Measurements from ENCODE around the gene LAYN. TPM values are rescaled to one million over a fixed set of nuclear protein-coding genes. Genes with fewer than 3 reads are reported as not detected.

The LAYN gene
- 1 to 10 TPM; 3.1 to 4.7 TPM for total RNA-seq

- POLR2A ChIA-PET = interaction anchor here (0.7 kb wide), 1 partner anchor 26 kb away, joined by 4 read pairs; no protein-coding TSS in a partner anchor
Observed at GRCh38 chr11:111540114-111540936, at the start of gene LAYN. Gene LAYN, plus strand, starts transcription at chr11:111540720. Its CDS starts 124 bp downstream, at chr11:111540844.

GRCh38 chr11:111494040-111494439 lies 46.5 kb upstream of the LAYN start:
- ChIA-PET CTCF (no interaction called here), POLR2A (no interaction called here)

More at GRCh38 chr11:111540114-111540936, at the start of gene LAYN:
- CTCF ChIA-PET = no interaction called here

GRCh38 chr11:111499483-111499882 lies 41.0 kb upstream of the LAYN start:
- ChIA-PET POLR2A (no interaction called here), CTCF (no interaction called here)

- POLR2A ChIA-PET = no interaction called here
- CTCF ChIA-PET = no interaction called here
Observed at GRCh38 chr11:111500481-111500880, 40.0 kb upstream of the LAYN start.

- ChIA-PET CTCF (no interaction called here), POLR2A (no interaction called here)
Observed at GRCh38 chr11:111502611-111503010, 37.9 kb upstream of the LAYN start.

GRCh38 chr11:111510311-111510710 lies 30.2 kb upstream of the LAYN start:
- CTCF ChIA-PET = interaction anchor here (0.7 kb wide), 1 partner anchor 87 kb away, joined by 3 read pairs; no protein-coding TSS in a partner anchor
- POLR2A ChIA-PET = no interaction called here

GRCh38 chr11:111512296-111513239 lies 28.0 kb upstream of the LAYN start, which contains the start of gene BTG4:
Gene BTG4, minus strand, starts transcription at chr11:111512386. Its CDS starts 13,610 bp downstream, at chr11:111498776.
- CTCF ChIA-PET = interaction anchor here (1.4 kb wide), 1 partner anchor 39 kb away, joined by 3 read pairs; no protein-coding TSS in a partner anchor
- POLR2A ChIA-PET = interaction anchor here (0.5 kb wide), 1 partner anchor 1154 kb away, joined by 4 read pairs; no protein-coding TSS in a partner anchor

GRCh38 chr11:111513240-111513605 lies 27.3 kb upstream of the LAYN start:
- ChIA-PET POLR2A (no interaction called here), CTCF (interaction anchor here (1.3 to 1.4 kb wide), 2 partner anchors 21 to 40 kb away, joined by 3 read pairs; no protein-coding TSS in a partner anchor)

- CTCF ChIA-PET = interaction anchor here (0.6 to 1.4 kb wide), 3 partner anchors 8 to 41 kb away, joined by 3 to 6 read pairs (median 3); no protein-coding TSS in a partner anchor
Observed at GRCh38 chr11:111514216-111515031, 26.1 kb upstream of the LAYN start, which contains the start of gene HOATZ. Gene HOATZ, plus strand, starts transcription at chr11:111514778. Its CDS starts 7 bp downstream, at chr11:111514785.

GRCh38 chr11:111515591-111515990 lies 24.9 kb upstream of the LAYN start:
- ChIA-PET POLR2A (no interaction called here), CTCF (no interaction called here)

More at GRCh38 chr11:111514216-111515031, 26.1 kb upstream of the LAYN start, which contains the start of gene HOATZ:
- POLR2A ChIA-PET = interaction anchor here (0.6 kb wide), 1 partner anchor 26 kb away, joined by 4 read pairs; the partner anchor contains the start of gene LAYN

GRCh38 chr11:111518668-111519067 lies 21.9 kb upstream of the LAYN start:
- CTCF ChIA-PET = no interaction called here
- POLR2A ChIA-PET = no interaction called here

- CTCF ChIA-PET = no interaction called here
- POLR2A ChIA-PET = no interaction called here
Observed at GRCh38 chr11:111520560-111520959, 20.0 kb upstream of the LAYN start.

- CTCF ChIA-PET = no interaction called here
- POLR2A ChIA-PET = no interaction called here
Observed at GRCh38 chr11:111521135-111521534, 19.4 kb upstream of the LAYN start.

GRCh38 chr11:111522426-111522825 lies 18.1 kb upstream of the LAYN start:
- CTCF ChIA-PET = interaction anchor here (0.7 kb wide), 1 partner anchor 9 kb away, joined by 6 read pairs; no protein-coding TSS in a partner anchor
- POLR2A ChIA-PET = no interaction called here

- ChIA-PET POLR2A (no interaction called here), CTCF (no interaction called here)
Observed at GRCh38 chr11:111523343-111523742, 17.2 kb upstream of the LAYN start.

GRCh38 chr11:111524056-111524455 lies 16.5 kb upstream of the LAYN start:
- CTCF ChIA-PET = interaction anchor here (0.6 kb wide), 1 partner anchor 15 kb away, joined by 4 read pairs; no protein-coding TSS in a partner anchor
- POLR2A ChIA-PET = no interaction called here

GRCh38 chr11:111525456-111525855 lies 15.1 kb upstream of the LAYN start:
- ChIA-PET POLR2A (no interaction called here), CTCF (no interaction called here)

- ChIA-PET CTCF (interaction anchor here (0.6 to 0.9 kb wide), 2 partner anchors 26 to 72 kb away, joined by 3 to 5 read pairs; no protein-coding TSS in a partner anchor), POLR2A (no interaction called here)
Observed at GRCh38 chr11:111526501-111526900, 14.0 kb upstream of the LAYN start.

GRCh38 chr11:111527279-111527678 lies 13.2 kb upstream of the LAYN start:
- CTCF ChIA-PET = interaction anchor here (0.9 kb wide), 1 partner anchor 25 kb away, joined by 3 read pairs; no protein-coding TSS in a partner anchor
- POLR2A ChIA-PET = no interaction called here
